Right atrium auricular region (tissue), 2 donors: Measurements from ENCODE around the gene RSPH3. TPM values are rescaled to one million over a fixed set of nuclear protein-coding genes. Genes with fewer than 3 reads are reported as not detected.

Source experiments
- DNase-seq: peaks from one replicate; pipeline ENCODE4 v3.0.0-alpha.2; 2019; ENCODE audit warnings: low spot score
- H3K27ac ChIP-seq, 2 donors: fragments of 200-600 bp; sonication (generic); 1 replicate in 1 of 2; 2 replicates in 1 of 2; pipeline ENCODE4 v1.5.1; 2016 to 2019
- H3K27me3 ChIP-seq, 2 donors: fragments of 200-600 bp; sonication (generic); one replicate each; pipeline versions ENCODE4 v1.5.1 to v1.6.0; 2017 to 2019
- H3K36me3 ChIP-seq: fragments of 200-600 bp; sonication (generic); one replicate; pipeline ENCODE4 v1.5.1; 2016
- H3K4me1 ChIP-seq, 2 donors: fragments of 200-600 bp; sonication (generic); one replicate each; pipeline versions ENCODE4 v1.5.1 to v1.6.0; 2017 to 2019
- H3K4me3 ChIP-seq, 2 donors: fragments of 200-600 bp; sonication (generic); 1 replicate in 1 of 2; 2 replicates in 1 of 2; pipeline ENCODE4 v1.5.1; 2017 to 2019; ENCODE audit warnings: mild to moderate bottlenecking in 1 of 2, moderate library complexity in 1 of 2
- H3K9me3 ChIP-seq, 2 donors: fragments of 200-600 bp; sonication (generic); one replicate each; pipeline ENCODE4 v1.5.1; 2019
- total RNA-seq, 2 donors: library from RNA; depleted of rRNA; stranded (reverse); fragments of >200 nt; gene quantifications; one replicate each; pipeline ENCODE4 v1.1.0, GENCODE V29; 2016
- TF ChIP-seq, protein P1 (sequence below), 2 donors: fragments of 200-600 bp; sonication (generic); IDR thresholded peaks; one replicate each; pipeline ENCODE4 v1.5.1; 2019; ENCODE audit warnings: antibody characterized with exemption in 2 of 2

Gene RSPH3
- total RNA-seq, 2 donors from 2014 or later: 6.8 to 10.0 TPM

DNA sequence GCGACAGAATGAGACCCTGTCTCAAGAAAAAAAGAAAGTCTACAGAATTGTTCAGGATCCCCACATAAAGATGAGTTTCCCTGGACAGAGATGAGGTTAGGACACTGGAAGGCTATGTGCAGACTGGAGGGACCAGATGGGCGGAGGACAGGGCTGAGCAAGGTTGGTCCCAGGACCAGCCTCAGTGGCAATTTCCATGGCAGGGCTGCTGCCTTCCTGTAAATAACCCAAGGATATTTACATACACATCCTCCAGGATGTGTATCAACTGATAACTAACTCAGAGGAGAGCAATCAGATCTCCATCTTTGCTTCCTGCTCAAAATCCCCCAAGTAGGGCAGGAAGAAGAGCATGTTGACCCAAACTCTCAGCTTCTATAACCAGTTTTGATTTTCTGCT lies 58.8 kb downstream of the RSPH3 start:
- Histone ChIP-seq H3K27ac (no peak overlapping the region), H3K4me1 (peaks cover 0 to 4% of the 10 kb centered on the region in 2 donors), H3K27me3 (no peaks in the 10 kb centered on the region), H3K36me3 (no peaks in the 10 kb centered on the region), H3K9me3 (peaks cover 0 to 12% of the 10 kb centered on the region in 2 donors), H3K4me3 (no peak overlapping the region)
- DNase-seq: no peak
- TF ChIP-seq, protein P1, sequence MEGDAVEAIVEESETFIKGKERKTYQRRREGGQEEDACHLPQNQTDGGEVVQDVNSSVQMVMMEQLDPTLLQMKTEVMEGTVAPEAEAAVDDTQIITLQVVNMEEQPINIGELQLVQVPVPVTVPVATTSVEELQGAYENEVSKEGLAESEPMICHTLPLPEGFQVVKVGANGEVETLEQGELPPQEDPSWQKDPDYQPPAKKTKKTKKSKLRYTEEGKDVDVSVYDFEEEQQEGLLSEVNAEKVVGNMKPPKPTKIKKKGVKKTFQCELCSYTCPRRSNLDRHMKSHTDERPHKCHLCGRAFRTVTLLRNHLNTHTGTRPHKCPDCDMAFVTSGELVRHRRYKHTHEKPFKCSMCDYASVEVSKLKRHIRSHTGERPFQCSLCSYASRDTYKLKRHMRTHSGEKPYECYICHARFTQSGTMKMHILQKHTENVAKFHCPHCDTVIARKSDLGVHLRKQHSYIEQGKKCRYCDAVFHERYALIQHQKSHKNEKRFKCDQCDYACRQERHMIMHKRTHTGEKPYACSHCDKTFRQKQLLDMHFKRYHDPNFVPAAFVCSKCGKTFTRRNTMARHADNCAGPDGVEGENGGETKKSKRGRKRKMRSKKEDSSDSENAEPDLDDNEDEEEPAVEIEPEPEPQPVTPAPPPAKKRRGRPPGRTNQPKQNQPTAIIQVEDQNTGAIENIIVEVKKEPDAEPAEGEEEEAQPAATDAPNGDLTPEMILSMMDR (IDR thresholded peaks at IDR 0.05): no peak

DNA sequence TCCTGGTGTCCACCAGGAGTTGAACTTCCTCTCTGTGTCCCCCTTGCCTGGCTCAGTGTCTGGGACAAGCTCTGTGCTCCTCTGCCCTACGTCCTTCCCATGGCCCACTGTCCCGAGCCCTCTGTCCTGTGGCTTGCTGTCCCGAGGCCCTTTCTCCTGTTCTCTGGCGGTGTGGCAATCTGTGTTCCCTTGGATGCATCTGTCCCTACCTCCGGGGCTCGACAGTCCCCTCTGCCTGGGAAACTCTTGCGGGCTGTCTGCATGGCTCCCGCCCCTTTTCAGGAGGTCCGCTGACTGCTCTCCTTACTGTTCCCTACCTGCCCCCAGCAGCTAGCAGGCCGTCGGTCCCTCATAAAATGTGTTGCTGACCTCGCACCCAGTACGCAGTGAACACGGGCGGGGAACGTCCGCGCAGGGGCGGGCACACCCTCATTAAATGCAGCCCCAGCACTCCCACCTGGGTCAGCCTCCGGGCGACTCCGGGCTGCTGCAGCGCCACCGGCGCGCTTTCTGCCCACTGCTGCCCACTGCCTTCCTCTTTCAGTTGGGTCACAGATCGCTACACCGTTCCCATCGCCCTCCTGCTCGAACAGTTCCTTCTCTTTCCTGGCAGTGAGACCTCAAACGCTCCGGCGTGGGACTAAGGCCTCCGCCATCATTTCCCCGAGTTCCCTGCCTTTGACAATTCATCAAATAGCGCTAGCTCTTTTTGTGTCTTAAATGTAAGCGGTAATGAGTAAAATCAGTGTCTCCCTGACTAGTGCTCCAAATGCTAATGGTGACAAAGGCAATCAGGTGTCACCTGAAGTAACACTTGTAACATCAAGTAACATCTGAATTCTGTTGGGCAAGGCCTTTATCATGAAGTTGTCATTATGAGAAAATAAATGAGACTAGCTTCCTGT lies 60.5 kb downstream of the RSPH3 start:
- Histone ChIP-seq H3K36me3 (no peaks in the 10 kb centered on the region), H3K27me3 (no peaks in the 10 kb centered on the region), H3K4me3 (peak overlapping the region in 1 of 2 donors; percentile 27), H3K4me1 (peaks cover 0 to 4% of the 10 kb centered on the region in 2 donors), H3K27ac (no peak overlapping the region), H3K9me3 (peaks cover 0 to 12% of the 10 kb centered on the region in 2 donors)
- TF ChIP-seq, protein P1 (IDR thresholded peaks at IDR 0.05): no peak
- no peak for DNase-seq

DNA sequence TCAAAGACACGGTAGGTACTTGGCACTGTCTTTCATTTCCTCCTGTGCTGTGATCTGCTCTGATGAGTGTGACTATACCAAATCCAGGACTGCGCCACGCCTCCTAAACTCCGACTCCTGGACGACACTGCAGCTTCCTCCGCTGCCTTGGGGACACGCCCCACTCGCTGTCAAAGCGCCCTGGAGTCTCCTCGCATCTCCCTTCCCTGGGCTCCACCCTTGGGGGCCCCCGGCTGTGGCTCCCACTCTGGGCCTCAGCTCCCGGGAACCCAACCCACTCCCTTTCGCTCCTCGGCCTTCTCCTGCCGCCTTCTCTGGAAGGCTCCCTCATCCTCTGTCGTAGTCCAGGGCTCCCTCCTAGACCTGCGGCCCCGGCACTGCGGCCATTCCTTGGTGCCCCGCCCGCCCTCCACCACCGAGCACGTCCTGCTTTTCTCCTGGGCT lies 61.2 kb downstream of the RSPH3 start:
- Histone ChIP-seq H3K4me3 (peak overlapping the region in 1 of 2 donors; percentile 27), H3K36me3 (no peaks in the 10 kb centered on the region), H3K4me1 (peaks cover 0 to 4% of the 10 kb centered on the region in 2 donors), H3K27ac (no peak overlapping the region), H3K9me3 (peaks cover 0 to 12% of the 10 kb centered on the region in 2 donors), H3K27me3 (no peaks in the 10 kb centered on the region)
- DNase-seq: no peak
- TF ChIP-seq, protein P1 (IDR thresholded peaks at IDR 0.05): no peak

DNA sequence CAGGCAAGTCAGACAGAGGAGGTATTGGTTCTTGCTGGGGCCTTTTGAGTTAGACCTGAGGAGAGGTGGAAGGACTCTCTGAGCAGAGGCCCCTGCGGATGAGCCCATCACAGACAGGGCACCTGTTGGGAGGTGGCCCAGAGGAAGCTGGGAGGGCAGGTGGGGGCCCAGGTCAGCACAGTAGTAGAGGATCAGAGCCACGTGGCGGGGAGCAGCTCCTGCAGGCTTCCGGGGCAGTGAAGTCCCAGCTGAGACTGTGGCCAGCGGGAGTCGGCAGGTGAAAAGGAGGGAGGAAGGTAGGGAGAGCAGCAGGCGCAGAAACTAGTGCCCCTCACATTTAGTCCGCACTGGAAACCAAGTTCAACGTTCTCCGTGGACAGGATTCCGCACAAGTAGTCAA lies 61.8 kb downstream of the RSPH3 start:
- TF ChIP-seq, protein P1 (IDR thresholded peaks at IDR 0.05): no peak
- DNase-seq: no peak
- peaks cover 0 to 12% of the 10 kb centered on the region in 2 donors for H3K9me3 ChIP-seq
- no peaks in the 10 kb centered on the region for H3K27me3 ChIP-seq
- H3K4me3 ChIP-seq: no peak overlapping the region
- peaks cover 0 to 4% of the 10 kb centered on the region in 2 donors for H3K4me1 ChIP-seq
- no peaks in the 10 kb centered on the region for H3K36me3 ChIP-seq
- no peak overlapping the region for H3K27ac ChIP-seq

DNA sequence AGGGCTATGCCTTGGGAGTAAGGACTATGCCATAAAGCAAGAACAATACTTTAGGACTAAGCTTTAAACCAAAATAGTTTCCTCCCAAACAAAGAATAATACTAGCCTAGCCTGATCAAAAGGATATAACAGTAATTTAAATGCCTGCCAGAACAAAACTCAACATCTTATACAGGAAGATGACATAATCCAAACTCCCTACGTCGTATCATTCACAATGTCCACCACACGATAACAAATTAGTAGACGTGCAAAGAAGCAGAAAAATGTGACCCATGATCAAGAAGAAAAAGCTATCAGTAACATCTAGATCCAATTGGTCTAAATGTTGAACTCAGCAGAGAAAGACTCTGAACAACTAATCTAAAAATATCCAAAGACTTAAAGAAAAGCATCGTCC lies 65.8 kb downstream of the RSPH3 start:
- Histone ChIP-seq H3K4me1 (no peaks in the 10 kb centered on the region), H3K27ac (no peak overlapping the region), H3K36me3 (no peaks in the 10 kb centered on the region), H3K4me3 (no peak overlapping the region), H3K27me3 (no peaks in the 10 kb centered on the region), H3K9me3 (no peaks in the 10 kb centered on the region)
- TF ChIP-seq, protein P1 (IDR thresholded peaks at IDR 0.05): no peak
- no peak for DNase-seq
